ENCODE data around the gene USP24.
"Not testable (repeated sequence)": the region's sequence is repeated elsewhere in the genome, so short reads cannot be mapped to it uniquely, and the experiment has no call there.

USP24 gene

GRCh38 chr1:55215194-55216021 is at the start of gene USP24:
Gene USP24 (minus strand): TSS chr1:55215364. CDS start chr1:55215113, 251 bp downstream.
- DNase-seq, result peak; percentile 80

- DNase-seq, result no peak
These were observed 47.7 kb upstream of the USP24 start for GRCh38 chr1:55262822-55263221.

GRCh38 chr1:55259911-55260609 is 44.9 kb upstream of the USP24 start:
- no peak for DNase-seq

GRCh38 chr1:55257958-55258357 is 42.8 kb upstream of the USP24 start:
- DNase-seq, result peak; percentile 17

GRCh38 chr1:55255901-55256300 is 40.7 kb upstream of the USP24 start:
- DNase-seq, result no peak

GRCh38 chr1:55252942-55253589 is 37.9 kb upstream of the USP24 start:
- no peak for DNase-seq

- DNase-seq, result no peak
These were observed 35.4 kb upstream of the USP24 start for GRCh38 chr1:55250399-55251075.

- no peak for DNase-seq
These were observed 34.7 kb upstream of the USP24 start for GRCh38 chr1:55249646-55250398.

- DNase-seq, result no peak
These were observed 31.7 kb upstream of the USP24 start for GRCh38 chr1:55246896-55247295.

- DNase-seq, result no peak
These were observed 31.2 kb upstream of the USP24 start for GRCh38 chr1:55246331-55246730.

- DNase-seq, result no peak
These were observed 30.6 kb upstream of the USP24 start for GRCh38 chr1:55245781-55246180.

- DNase-seq, result no peak
These were observed 29.4 kb upstream of the USP24 start for GRCh38 chr1:55244476-55245099.

GRCh38 chr1:55243655-55244054 is 28.5 kb upstream of the USP24 start:
- no peak for DNase-seq

GRCh38 chr1:55239548-55239947 is 24.4 kb upstream of the USP24 start:
- DNase-seq, result no peak

- no peak for DNase-seq
These were observed 20.6 kb upstream of the USP24 start for GRCh38 chr1:55235722-55236121.

- no peak for DNase-seq
These were observed 18.9 kb upstream of the USP24 start for GRCh38 chr1:55234016-55234415.

GRCh38 chr1:55233145-55233777 is 18.1 kb upstream of the USP24 start:
- DNase-seq, result no peak

GRCh38 chr1:55232448-55233144 is 17.4 kb upstream of the USP24 start:
- DNase-seq, result no peak

GRCh38 chr1:55231745-55232144 is 16.6 kb upstream of the USP24 start:
- no peak for DNase-seq

- DNase-seq, result no peak
These were observed 15.5 kb upstream of the USP24 start for GRCh38 chr1:55230659-55231058.

GRCh38 chr1:55229726-55230125 is 14.6 kb upstream of the USP24 start:
- not testable (repeated sequence) for DNase-seq

All from stimulated activated CD4-positive, alpha-beta T cell treated with anti-CD3 and anti-CD28 coated beads, Interleukin-1b, Interleukin-23, amount 100 ng/mL, for 48 hours (primary cell).